ENCODE results near the gene USH1G.

DNA sequence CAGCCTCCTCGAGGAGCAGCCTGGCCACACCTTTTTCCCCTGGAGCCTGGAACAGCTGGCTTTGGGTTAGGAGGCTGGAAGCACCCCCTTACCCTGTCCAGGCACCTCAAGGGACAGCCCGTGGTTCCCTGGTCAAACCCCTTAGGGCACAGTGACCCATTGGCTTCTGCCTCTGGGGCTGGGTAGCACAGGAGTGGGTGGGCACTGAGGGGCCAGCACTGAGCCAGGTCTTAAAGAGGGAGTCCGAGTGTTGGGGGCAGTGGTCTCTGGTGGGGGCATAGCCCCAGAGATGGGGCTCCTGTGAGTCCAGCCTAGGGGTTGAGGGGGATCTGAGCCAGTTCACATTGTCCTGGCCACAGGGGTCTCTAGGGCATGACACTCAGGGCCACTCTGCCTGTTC lies 28.0 kb upstream of the USH1G start:
- TF ChIP-seq, protein P1, sequence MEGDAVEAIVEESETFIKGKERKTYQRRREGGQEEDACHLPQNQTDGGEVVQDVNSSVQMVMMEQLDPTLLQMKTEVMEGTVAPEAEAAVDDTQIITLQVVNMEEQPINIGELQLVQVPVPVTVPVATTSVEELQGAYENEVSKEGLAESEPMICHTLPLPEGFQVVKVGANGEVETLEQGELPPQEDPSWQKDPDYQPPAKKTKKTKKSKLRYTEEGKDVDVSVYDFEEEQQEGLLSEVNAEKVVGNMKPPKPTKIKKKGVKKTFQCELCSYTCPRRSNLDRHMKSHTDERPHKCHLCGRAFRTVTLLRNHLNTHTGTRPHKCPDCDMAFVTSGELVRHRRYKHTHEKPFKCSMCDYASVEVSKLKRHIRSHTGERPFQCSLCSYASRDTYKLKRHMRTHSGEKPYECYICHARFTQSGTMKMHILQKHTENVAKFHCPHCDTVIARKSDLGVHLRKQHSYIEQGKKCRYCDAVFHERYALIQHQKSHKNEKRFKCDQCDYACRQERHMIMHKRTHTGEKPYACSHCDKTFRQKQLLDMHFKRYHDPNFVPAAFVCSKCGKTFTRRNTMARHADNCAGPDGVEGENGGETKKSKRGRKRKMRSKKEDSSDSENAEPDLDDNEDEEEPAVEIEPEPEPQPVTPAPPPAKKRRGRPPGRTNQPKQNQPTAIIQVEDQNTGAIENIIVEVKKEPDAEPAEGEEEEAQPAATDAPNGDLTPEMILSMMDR (CRISPR knock-in tag; IDR thresholded peaks at IDR 0.05): no peak
- TF ChIP-seq ZNF788 (CRISPR knock-in tag; IDR thresholded peaks at IDR 0.05; ENCODE audit: borderline replicate concordance): no peak
- TF ChIP-seq ZNF746 (CRISPR knock-in tag; IDR thresholded peaks at IDR 0.05): no peak
- no peak for TF ChIP-seq GABPB1 (CRISPR knock-in tag; IDR thresholded peaks at IDR 0.05)
- TF ChIP-seq EP300 (IDR thresholded peaks at IDR 0.05; ENCODE audit: low read depth in 2 of 2, low read length in 2 of 2): no peak
- no peak for TF ChIP-seq EP300 (CRISPR knock-in tag; IDR thresholded peaks at IDR 0.05; ENCODE audit: borderline replicate concordance)
- TF ChIP-seq CEBPG (CRISPR knock-in tag; IDR thresholded peaks at IDR 0.05): no peak
- TF ChIP-seq, protein P2, sequence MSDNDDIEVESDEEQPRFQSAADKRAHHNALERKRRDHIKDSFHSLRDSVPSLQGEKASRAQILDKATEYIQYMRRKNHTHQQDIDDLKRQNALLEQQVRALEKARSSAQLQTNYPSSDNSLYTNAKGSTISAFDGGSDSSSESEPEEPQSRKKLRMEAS (IDR thresholded peaks at IDR 0.05): no peak
- no peak for TF ChIP-seq KAT2B (IDR thresholded peaks at IDR 0.05; ENCODE audit: borderline replicate concordance, low read depth, low read length)
- no peak for TF ChIP-seq DNMT1 (CRISPR knock-in tag; IDR thresholded peaks at IDR 0.05)
- TF ChIP-seq, protein P3, sequence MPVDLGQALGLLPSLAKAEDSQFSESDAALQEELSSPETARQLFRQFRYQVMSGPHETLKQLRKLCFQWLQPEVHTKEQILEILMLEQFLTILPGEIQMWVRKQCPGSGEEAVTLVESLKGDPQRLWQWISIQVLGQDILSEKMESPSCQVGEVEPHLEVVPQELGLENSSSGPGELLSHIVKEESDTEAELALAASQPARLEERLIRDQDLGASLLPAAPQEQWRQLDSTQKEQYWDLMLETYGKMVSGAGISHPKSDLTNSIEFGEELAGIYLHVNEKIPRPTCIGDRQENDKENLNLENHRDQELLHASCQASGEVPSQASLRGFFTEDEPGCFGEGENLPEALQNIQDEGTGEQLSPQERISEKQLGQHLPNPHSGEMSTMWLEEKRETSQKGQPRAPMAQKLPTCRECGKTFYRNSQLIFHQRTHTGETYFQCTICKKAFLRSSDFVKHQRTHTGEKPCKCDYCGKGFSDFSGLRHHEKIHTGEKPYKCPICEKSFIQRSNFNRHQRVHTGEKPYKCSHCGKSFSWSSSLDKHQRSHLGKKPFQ (CRISPR knock-in tag; IDR thresholded peaks at IDR 0.05; ENCODE audit: insufficient replicate concordance): no peak
- no peak for TF ChIP-seq ZSCAN29 (CRISPR knock-in tag; conservative IDR thresholded peaks at IDR 0.05)

Data from HepG2 (cell line).